ENCODE measurements around the gene MAP3K19. TPM values are rescaled to one million over a fixed set of nuclear protein-coding genes. Genes with fewer than 3 reads are reported as not detected.

MAP3K19 gene
- total RNA-seq, 1 experiment from 2014 or later: not detected

- no peak overlapping the region for H3K27ac Mint-ChIP-seq (ENCODE audit: unreplicated experiment)
- no peak for TF ChIP-seq CTCF (IDR thresholded peaks at IDR 0.05; ENCODE audit: unreplicated experiment)
- H3K4me1 Mint-ChIP-seq (ENCODE audit: low read depth, unreplicated experiment): no peaks in the 10 kb centered on the region
- H3K36me3 Mint-ChIP-seq (ENCODE audit: insufficient read depth, unreplicated experiment): no peaks in the 10 kb centered on the region
- no peak for DNase-seq
- no peaks in the 10 kb centered on the region for H3K27me3 Mint-ChIP-seq (ENCODE audit: unreplicated experiment)
- no peak overlapping the region for H3K4me3 Mint-ChIP-seq (ENCODE audit: low read depth, unreplicated experiment)
- no TSS peak for BruUV-seq (replicated peaks)
- intact Hi-C loops (cut with micrococcal nuclease; ENCODE audit: unreplicated experiment): no loop called here
- CTCF ChIA-PET: no interaction called here
- H3K9me3 Mint-ChIP-seq (ENCODE audit: low read depth, unreplicated experiment): no peaks in the 10 kb centered on the region
These were observed 24.0 kb downstream of the MAP3K19 start for GRCh38 chr2:135022952-135023880.

- TF ChIP-seq CTCF (IDR thresholded peaks at IDR 0.05; ENCODE audit: unreplicated experiment): no peak
- no TSS peak for BruUV-seq (replicated peaks)
- Mint-ChIP-seq H3K9me3 (ENCODE audit: low read depth, unreplicated experiment) (no peaks in the 10 kb centered on the region), H3K27me3 (ENCODE audit: unreplicated experiment) (no peaks in the 10 kb centered on the region), H3K27ac (ENCODE audit: unreplicated experiment) (no peak overlapping the region), H3K4me3 (ENCODE audit: low read depth, unreplicated experiment) (no peak overlapping the region), H3K36me3 (ENCODE audit: insufficient read depth, unreplicated experiment) (no peaks in the 10 kb centered on the region), H3K4me1 (ENCODE audit: low read depth, unreplicated experiment) (no peaks in the 10 kb centered on the region)
- CTCF ChIA-PET: no interaction called here
- intact Hi-C loops (cut with micrococcal nuclease; ENCODE audit: unreplicated experiment): no loop called here
- DNase-seq: no peak
These were observed 25.6 kb downstream of the MAP3K19 start for GRCh38 chr2:135021618-135022017.

GRCh38 chr2:135011633-135012032, 35.6 kb downstream of the MAP3K19 start:
- no peaks in the 10 kb centered on the region for H3K9me3 Mint-ChIP-seq (ENCODE audit: low read depth, unreplicated experiment)
- BruUV-seq (replicated peaks): no TSS peak
- TF ChIP-seq CTCF (IDR thresholded peaks at IDR 0.05; ENCODE audit: unreplicated experiment): no peak
- no peaks in the 10 kb centered on the region for H3K36me3 Mint-ChIP-seq (ENCODE audit: insufficient read depth, unreplicated experiment)
- DNase-seq: no peak
- intact Hi-C loops (cut with micrococcal nuclease; ENCODE audit: unreplicated experiment): no loop called here
- no peaks in the 10 kb centered on the region for H3K27me3 Mint-ChIP-seq (ENCODE audit: unreplicated experiment)
- H3K4me3 Mint-ChIP-seq (ENCODE audit: low read depth, unreplicated experiment): no peak overlapping the region
- H3K27ac Mint-ChIP-seq (ENCODE audit: unreplicated experiment): no peak overlapping the region
- CTCF ChIA-PET: interaction anchor here (0.6 kb wide), 1 partner anchor 461 kb away, joined by 3 read pairs; no protein-coding TSS in a partner anchor
- no peaks in the 10 kb centered on the region for H3K4me1 Mint-ChIP-seq (ENCODE audit: low read depth, unreplicated experiment)

GRCh38 chr2:135010200-135010942, 36.9 kb downstream of the MAP3K19 start:
- Mint-ChIP-seq H3K4me3 (ENCODE audit: low read depth, unreplicated experiment) (no peak overlapping the region), H3K4me1 (ENCODE audit: low read depth, unreplicated experiment) (no peaks in the 10 kb centered on the region), H3K27me3 (ENCODE audit: unreplicated experiment) (no peaks in the 10 kb centered on the region), H3K9me3 (ENCODE audit: low read depth, unreplicated experiment) (no peaks in the 10 kb centered on the region), H3K36me3 (ENCODE audit: insufficient read depth, unreplicated experiment) (no peaks in the 10 kb centered on the region), H3K27ac (ENCODE audit: unreplicated experiment) (no peak overlapping the region)
- no peak for DNase-seq
- intact Hi-C loops (cut with micrococcal nuclease; ENCODE audit: unreplicated experiment): no loop called here
- CTCF ChIA-PET: no interaction called here
- no TSS peak for BruUV-seq (replicated peaks)
- TF ChIP-seq CTCF (IDR thresholded peaks at IDR 0.05; ENCODE audit: unreplicated experiment): no peak

Measured in Calu3 (cell line).